Right lobe of liver (tissue), 6 donors: ENCODE results near the gene SFT2D3. TPM values are rescaled to one million over a fixed set of nuclear protein-coding genes. Genes with fewer than 3 reads are reported as not detected.

Experiments
- ATAC-seq, 4 donors: fragments of 200-7000 bp; cut with Tn5 transposase; one replicate each; pipeline ENCODE4 v1.9.1; 2020; ENCODE audit warnings: mild to moderate bottlenecking in 4 of 4, moderate library complexity in 4 of 4
- DNase-seq, 3 donors: peaks; one replicate each; pipeline ENCODE4 v3.0.0-alpha.2; 2020
- H3K27ac ChIP-seq, 3 donors: fragments of 200-600 bp; one replicate each; pipeline ENCODE4 v1.8.0; 2022
- H3K27me3 ChIP-seq, 2 donors: fragments of 200-600 bp; one replicate each; pipeline ENCODE4 v1.8.0; 2022
- H3K36me3 ChIP-seq, 4 donors: fragments of 200-600 bp; sonication (generic) in 1 of 4; one replicate each; pipeline versions ENCODE4 v1.5.1 to v1.8.0; 2017 to 2022; ENCODE audit warnings: control low read depth in 1 of 4
- H3K4me1 ChIP-seq, 4 donors: fragments of 200-600 bp; sonication (generic) in 1 of 4; one replicate each; pipeline versions ENCODE4 v1.5.1 to v1.8.0; 2017 to 2022; ENCODE audit warnings: control low read depth in 1 of 4
- H3K4me3 ChIP-seq, 3 donors: fragments of 200-600 bp; one replicate each; pipeline ENCODE4 v1.8.0; 2022
- H3K9me3 ChIP-seq, 4 donors: fragments of 200-600 bp; sonication (generic) in 1 of 4; one replicate each; pipeline versions ENCODE4 v1.5.1 to v1.8.0; 2017 to 2022; ENCODE audit warnings: control low read depth in 1 of 4
- POLR2A ChIP-seq: fragments of 450-650 bp; IDR thresholded peaks from one replicate; pipeline ENCODE4 v1.6.1; 2017; ENCODE audit warnings: antibody characterized with exemption, mild to moderate bottlenecking
- WGBS: methylation state at CpG from one replicate; pipeline ENCODE4 v1.1.6; 2018; ENCODE audit warnings: low coverage, low lambda C conversion rate; ENCODE audit not compliant: insufficient coverage; ENCODE audit errors: missing lambda C conversion rate; 5-methylcytosine and 5-hydroxymethylcytosine counted together
- intact Hi-C, 2 donors: fragments of 100-400 bp; cut with DNase I; formaldehyde crosslinking; loops; one replicate each; pipeline versions ENCODE4 v1.11.2 to v1.14.1; 2022
- total RNA-seq, 6 experiments: library from RNA; depleted of rRNA in 2 of 6; stranded (reverse); fragments of >200 nt in 2 of 6; fragmentation: NEBNext Ultra II Directional in 3 of 6; extraction: Animal tissue kit (Norgen Biotek cat#: 25700) in 3 of 6; gene quantifications; one replicate each; pipeline versions ENCODE4 v1.1.0 to v1.2.4, GENCODE V29; 2016 to 2023
- TF ChIP-seq, protein P1 (sequence below), 4 donors: fragments of 200-600 bp in 3 of 4; fragments of 450-650 bp in 1 of 4; IDR thresholded peaks; one replicate each; pipeline versions ENCODE4 v1.5.1 to v1.8.0; 2016 to 2022; ENCODE audit warnings: antibody characterized with exemption in 4 of 4, mild to moderate bottlenecking in 2 of 4
- donor health status: DM: no; HTN: yes; CAD: no.
- donor health status: DM: no; HTN: no; CAD: no.
- donor health status: DM: no; HTN: no; CAD: no.
- donor health status: DM: no; HTN: yes; CAD: no.
- donor health status: DM: no; HTN: yes; CAD: no.

Gene SFT2D3
- total RNA-seq, 6 experiments from 2014 or later: 1.6 to 4.7 (median 3.4) TPM

GRCh38 chr2:127657232-127657595, 44.1 kb upstream of the SFT2D3 start:
- Histone ChIP-seq H3K27ac (no peak overlapping the region), H3K27me3 (no peaks in the 10 kb centered on the region), H3K4me3 (no peak overlapping the region), H3K9me3 (no peaks in the 10 kb centered on the region), H3K4me1 (peaks cover 0 to 6% (median 3%) of the 10 kb centered on the region in 4 donors), H3K36me3 (peaks cover 0 to 21% (median 7%) of the 10 kb centered on the region in 4 donors)
- no peak for ATAC-seq
- WGBS: 98% methylated on average over 10 of the region's 17 CpGs
- TF ChIP-seq, protein P1, sequence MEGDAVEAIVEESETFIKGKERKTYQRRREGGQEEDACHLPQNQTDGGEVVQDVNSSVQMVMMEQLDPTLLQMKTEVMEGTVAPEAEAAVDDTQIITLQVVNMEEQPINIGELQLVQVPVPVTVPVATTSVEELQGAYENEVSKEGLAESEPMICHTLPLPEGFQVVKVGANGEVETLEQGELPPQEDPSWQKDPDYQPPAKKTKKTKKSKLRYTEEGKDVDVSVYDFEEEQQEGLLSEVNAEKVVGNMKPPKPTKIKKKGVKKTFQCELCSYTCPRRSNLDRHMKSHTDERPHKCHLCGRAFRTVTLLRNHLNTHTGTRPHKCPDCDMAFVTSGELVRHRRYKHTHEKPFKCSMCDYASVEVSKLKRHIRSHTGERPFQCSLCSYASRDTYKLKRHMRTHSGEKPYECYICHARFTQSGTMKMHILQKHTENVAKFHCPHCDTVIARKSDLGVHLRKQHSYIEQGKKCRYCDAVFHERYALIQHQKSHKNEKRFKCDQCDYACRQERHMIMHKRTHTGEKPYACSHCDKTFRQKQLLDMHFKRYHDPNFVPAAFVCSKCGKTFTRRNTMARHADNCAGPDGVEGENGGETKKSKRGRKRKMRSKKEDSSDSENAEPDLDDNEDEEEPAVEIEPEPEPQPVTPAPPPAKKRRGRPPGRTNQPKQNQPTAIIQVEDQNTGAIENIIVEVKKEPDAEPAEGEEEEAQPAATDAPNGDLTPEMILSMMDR (IDR thresholded peaks at IDR 0.05): no peak
- no peak for TF ChIP-seq POLR2A
- intact Hi-C loops: no loop called here
- peak in 1 of 3 donors; percentile 35 for DNase-seq

GRCh38 chr2:127658146-127658545, 43.2 kb upstream of the SFT2D3 start:
- ATAC-seq: no peak

GRCh38 chr2:127658641-127659407, 42.5 kb upstream of the SFT2D3 start:
- intact Hi-C loops: no loop called here
- WGBS: 68% methylated on average over 5 of the region's 20 CpGs

More at GRCh38 chr2:127658146-127658545, 43.2 kb upstream of the SFT2D3 start:
- DNase-seq: no peak
- intact Hi-C loops: no loop called here
- Histone ChIP-seq H3K36me3 (peaks cover 0 to 21% (median 7%) of the 10 kb centered on the region in 4 donors), H3K27ac (no peak overlapping the region), H3K4me3 (no peak overlapping the region), H3K4me1 (peaks cover 0 to 12% (median 7%) of the 10 kb centered on the region in 4 donors), H3K27me3 (no peaks in the 10 kb centered on the region), H3K9me3 (no peaks in the 10 kb centered on the region)
- TF ChIP-seq, protein P1 (IDR thresholded peaks at IDR 0.05): no peak
- no peak for TF ChIP-seq POLR2A
- 86% methylated on average over 5 of the region's 6 CpGs for WGBS

GRCh38 chr2:127659408-127660290, 41.6 kb upstream of the SFT2D3 start:
- intact Hi-C loops: no loop called here
- H3K9me3 ChIP-seq: no peaks in the 10 kb centered on the region
- 60% methylated on average over 6 of the region's 14 CpGs for WGBS
- H3K4me3 ChIP-seq: no peak overlapping the region
- H3K36me3 ChIP-seq: peaks cover 0 to 12% (median 4%) of the 10 kb centered on the region in 4 donors
- no peak for TF ChIP-seq POLR2A
- TF ChIP-seq, protein P1 (IDR thresholded peaks at IDR 0.05): no peak
- ATAC-seq (peak; percentile 31 to 64 (median 40)), DNase-seq (peak; percentile 27 to 58 (median 54))
- H3K4me1 ChIP-seq: peaks cover 0 to 19% (median 11%) of the 10 kb centered on the region in 4 donors
- no peaks in the 10 kb centered on the region for H3K27me3 ChIP-seq
- H3K27ac ChIP-seq: peak overlapping the region in 2 of 3 donors; percentile 10 to 38

More at GRCh38 chr2:127658641-127659407, 42.5 kb upstream of the SFT2D3 start:
- no peak for TF ChIP-seq POLR2A
- TF ChIP-seq, protein P1 (IDR thresholded peaks at IDR 0.05): no peak
- no peaks in the 10 kb centered on the region for H3K27me3 ChIP-seq
- peak overlapping the region in 1 of 3 donors; percentile 10 for H3K27ac ChIP-seq
- H3K4me3 ChIP-seq: no peak overlapping the region
- DNase-seq (peak in 2 of 3 donors; percentile 37 to 40), ATAC-seq (no peak)
- H3K9me3 ChIP-seq: no peaks in the 10 kb centered on the region
- H3K36me3 ChIP-seq: peaks cover 0 to 20% (median 7%) of the 10 kb centered on the region in 4 donors
- peaks cover 0 to 18% (median 10%) of the 10 kb centered on the region in 4 donors for H3K4me1 ChIP-seq
